GM21423 (cell line): ENCODE data around the gene SNRK.

Experiments
- ATAC-seq: cut with Tn5 transposase; IDR thresholded peaks from one replicate; pipeline ENCODE4 v1.9.1; 2021; ENCODE audit warnings: mild to moderate bottlenecking, moderate library complexity; ENCODE audit not compliant: unreplicated experiment

SNRK gene

GRCh38 chr3:43286115-43286840 is at the start of gene SNRK:
TSS of gene SNRK (plus strand) at chr3:43286540. CDS start at chr3:43303204, 16,664 bp downstream.
- ATAC-seq, result peak; percentile 83

- ATAC-seq, result no peak
These were observed 47.5 kb upstream of the SNRK start for GRCh38 chr3:43238801-43239200.

GRCh38 chr3:43239755-43240154 is 46.6 kb upstream of the SNRK start:
- ATAC-seq, result no peak

- ATAC-seq, result no peak
These were observed 42.5 kb upstream of the SNRK start for GRCh38 chr3:43243590-43244587.

GRCh38 chr3:43244694-43245093 is 41.6 kb upstream of the SNRK start:
- ATAC-seq, result no peak

GRCh38 chr3:43246976-43247375 is 39.4 kb upstream of the SNRK start:
- ATAC-seq, result peak; percentile 66

GRCh38 chr3:43247561-43248184 is 38.7 kb upstream of the SNRK start:
- no peak for ATAC-seq

- ATAC-seq, result no peak
These were observed 38.2 kb upstream of the SNRK start for GRCh38 chr3:43248185-43248583.

- no peak for ATAC-seq
These were observed 37.4 kb upstream of the SNRK start for GRCh38 chr3:43248973-43249372.

- no peak for ATAC-seq
These were observed 36.9 kb upstream of the SNRK start for GRCh38 chr3:43249405-43249804.

- no peak for ATAC-seq
These were observed 33.0 kb upstream of the SNRK start for GRCh38 chr3:43253294-43253693.

GRCh38 chr3:43254125-43254524 is 32.2 kb upstream of the SNRK start:
- ATAC-seq, result no peak

- no peak for ATAC-seq
These were observed 30.7 kb upstream of the SNRK start for GRCh38 chr3:43255662-43256061.

- no peak for ATAC-seq
These were observed 29.5 kb upstream of the SNRK start for GRCh38 chr3:43256714-43257461.

- ATAC-seq, result no peak
These were observed 28.5 kb upstream of the SNRK start for GRCh38 chr3:43257850-43258249.

GRCh38 chr3:43259626-43260025 is 26.7 kb upstream of the SNRK start:
- ATAC-seq, result no peak

GRCh38 chr3:43260412-43260811 is 25.9 kb upstream of the SNRK start:
- no peak for ATAC-seq

GRCh38 chr3:43262194-43262593 is 24.1 kb upstream of the SNRK start:
- no peak for ATAC-seq

GRCh38 chr3:43266451-43266850 is 19.9 kb upstream of the SNRK start:
- ATAC-seq, result no peak

GRCh38 chr3:43266995-43267394 is 19.3 kb upstream of the SNRK start:
- ATAC-seq, result no peak

GRCh38 chr3:43268636-43269035 is 17.7 kb upstream of the SNRK start:
- no peak for ATAC-seq
